ENCODE results near the gene ABHD17C.
"Not testable (repeated sequence)": the region's sequence is repeated elsewhere in the genome, so short reads cannot be mapped to it uniquely, and the experiment has no call there.

The ABHD17C gene

GRCh38 chr15:80695099-80695910, at the start of gene ABHD17C:
Gene ABHD17C (plus strand): TSS chr15:80695310. CDS start chr15:80695430, 120 bp downstream.
- no peak for DNase-seq

GRCh38 chr15:80645494-80646065, 49.5 kb upstream of the ABHD17C start:
- no peak for DNase-seq

GRCh38 chr15:80647424-80647823, 47.7 kb upstream of the ABHD17C start:
- not testable (repeated sequence) for DNase-seq

- no peak for DNase-seq
These were observed 40.8 kb upstream of the ABHD17C start for GRCh38 chr15:80654299-80654698.

GRCh38 chr15:80659375-80659774, 35.7 kb upstream of the ABHD17C start:
- DNase-seq = no peak

GRCh38 chr15:80660119-80660518, 35.0 kb upstream of the ABHD17C start:
- no peak for DNase-seq

- DNase-seq = no peak
These were observed 33.0 kb upstream of the ABHD17C start for GRCh38 chr15:80662129-80662528.

GRCh38 chr15:80662757-80663553, 32.2 kb upstream of the ABHD17C start:
- DNase-seq = no peak

- DNase-seq = no peak
These were observed 30.0 kb upstream of the ABHD17C start for GRCh38 chr15:80665151-80665550.

GRCh38 chr15:80667936-80668335, 27.2 kb upstream of the ABHD17C start:
- DNase-seq = no peak

- DNase-seq = no peak
These were observed 26.4 kb upstream of the ABHD17C start for GRCh38 chr15:80668546-80669236.

GRCh38 chr15:80669663-80670273, 25.3 kb upstream of the ABHD17C start:
- DNase-seq = no peak

- DNase-seq = no peak
These were observed 21.4 kb upstream of the ABHD17C start for GRCh38 chr15:80673561-80674244.

- no peak for DNase-seq
These were observed 20.9 kb upstream of the ABHD17C start for GRCh38 chr15:80674245-80674614.

- no peak for DNase-seq
These were observed 18.1 kb upstream of the ABHD17C start for GRCh38 chr15:80677041-80677440.

GRCh38 chr15:80679167-80679803, 15.8 kb upstream of the ABHD17C start:
- DNase-seq = no peak

GRCh38 chr15:80679804-80680175, 15.3 kb upstream of the ABHD17C start:
- DNase-seq = no peak

- no peak for DNase-seq
These were observed 12.9 kb upstream of the ABHD17C start for GRCh38 chr15:80682201-80682600.

GRCh38 chr15:80684697-80685096, 10.4 kb upstream of the ABHD17C start:
- no peak for DNase-seq

- DNase-seq = no peak
These were observed 9.5 kb upstream of the ABHD17C start for GRCh38 chr15:80685628-80686027.

GRCh38 chr15:80689294-80689693, 5.8 kb upstream of the ABHD17C start:
- no peak for DNase-seq

GRCh38 chr15:80689716-80690115, 5.4 kb upstream of the ABHD17C start:
- DNase-seq = no peak

All from NCI-H2029 (cell line).